SW 1271 (cell line): Measurements from ENCODE around the gene RCOR3.

ENCODE experiments used
- DNase-seq, 2 experiments: peaks; one replicate each; lab custom pipeline; 2025; lab: John Stamatoyannopoulos, UW

RCOR3 gene

DNA sequence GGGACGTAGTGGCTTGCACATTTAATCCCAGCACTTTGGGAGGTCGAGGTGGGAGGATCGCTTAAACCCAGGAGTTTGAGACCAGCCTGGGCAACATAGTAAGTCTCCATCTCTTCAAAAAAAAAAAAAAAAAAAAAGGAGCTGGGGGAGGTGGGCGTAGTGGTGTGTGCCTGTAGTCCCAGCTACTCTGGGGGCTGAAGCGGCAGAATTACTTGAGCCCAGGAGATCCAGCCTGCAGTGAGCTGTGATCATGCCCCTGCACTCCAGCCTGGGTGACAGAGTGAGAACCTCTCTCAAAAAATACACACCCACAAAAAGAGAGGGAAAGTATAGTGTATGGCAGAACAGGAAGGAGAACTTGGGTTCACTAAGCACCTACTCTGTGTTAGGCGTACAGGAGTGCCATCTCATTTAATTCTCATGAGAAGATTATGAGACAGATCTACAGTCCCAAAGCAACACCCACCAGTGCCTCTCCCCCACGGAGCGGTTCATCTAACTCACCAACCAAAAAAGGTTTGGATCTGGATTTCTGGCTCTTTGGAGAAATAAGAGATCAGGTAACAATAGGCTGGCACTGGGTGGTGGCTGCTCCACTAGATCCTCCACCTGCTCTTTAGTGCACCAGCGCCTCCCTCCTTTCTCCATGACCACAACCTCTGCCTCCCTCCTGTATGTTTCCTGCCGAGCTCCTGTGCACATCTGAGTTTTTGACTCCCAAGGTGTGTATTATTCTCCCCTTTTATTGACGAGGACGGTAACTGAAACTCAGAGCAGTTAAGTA, 66.0 kb downstream of the RCOR3 start:
- no peak for DNase-seq

GRCh38 chr1:211326140-211326527, 67.0 kb downstream of the RCOR3 start:
- no peak for DNase-seq

DNA sequence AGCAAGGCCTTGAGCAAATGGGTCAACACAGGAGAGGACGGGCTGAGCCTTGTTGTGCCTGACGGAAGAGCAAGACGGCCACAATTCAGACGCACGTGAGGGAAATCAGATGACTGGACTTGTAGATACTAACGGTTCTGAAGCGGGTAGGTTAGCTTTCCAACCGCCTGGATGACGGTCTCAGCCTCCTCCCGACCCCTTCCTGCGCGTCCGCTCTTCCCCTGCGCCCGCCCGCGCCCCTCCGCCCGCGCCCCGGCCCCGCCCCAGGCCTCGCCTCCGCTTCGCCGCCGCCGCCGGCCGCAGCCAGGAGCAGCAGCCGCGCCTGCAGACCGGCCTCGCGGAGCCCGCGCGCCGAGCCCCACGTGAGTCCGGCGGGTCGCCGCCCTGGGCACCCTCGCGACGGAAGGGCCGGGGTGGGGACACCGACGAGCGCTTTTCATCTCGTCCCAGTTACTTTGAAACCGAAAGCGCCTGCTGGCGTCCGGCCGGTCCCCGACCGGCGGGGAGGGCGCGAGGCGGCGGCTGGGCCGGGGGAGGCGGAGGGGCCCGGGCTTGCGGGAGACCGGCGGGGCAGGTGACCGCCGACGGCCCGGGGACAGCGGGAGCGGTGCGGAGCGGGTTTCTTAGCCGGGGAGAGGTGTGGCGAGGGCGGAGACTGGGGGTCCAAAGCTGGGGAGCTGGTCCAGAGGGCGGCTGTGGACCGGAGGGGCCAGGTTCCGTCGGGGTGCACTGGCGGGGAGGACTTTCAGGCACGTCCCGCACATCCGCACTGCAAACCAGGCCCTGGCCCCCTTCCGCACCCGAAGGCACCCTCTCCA, 67.6 kb downstream of the RCOR3 start, which contains the start of gene TRAF5:
TSS of gene TRAF5 (plus strand) at position 306 of the 818 bp plus-strand sequence. CDS start 26,407 bp downstream, outside the sequence.
- DNase-seq, result no peak

GRCh38 chr1:211327346-211327921, 68.3 kb downstream of the RCOR3 start:
- DNase-seq, result no peak

DNA sequence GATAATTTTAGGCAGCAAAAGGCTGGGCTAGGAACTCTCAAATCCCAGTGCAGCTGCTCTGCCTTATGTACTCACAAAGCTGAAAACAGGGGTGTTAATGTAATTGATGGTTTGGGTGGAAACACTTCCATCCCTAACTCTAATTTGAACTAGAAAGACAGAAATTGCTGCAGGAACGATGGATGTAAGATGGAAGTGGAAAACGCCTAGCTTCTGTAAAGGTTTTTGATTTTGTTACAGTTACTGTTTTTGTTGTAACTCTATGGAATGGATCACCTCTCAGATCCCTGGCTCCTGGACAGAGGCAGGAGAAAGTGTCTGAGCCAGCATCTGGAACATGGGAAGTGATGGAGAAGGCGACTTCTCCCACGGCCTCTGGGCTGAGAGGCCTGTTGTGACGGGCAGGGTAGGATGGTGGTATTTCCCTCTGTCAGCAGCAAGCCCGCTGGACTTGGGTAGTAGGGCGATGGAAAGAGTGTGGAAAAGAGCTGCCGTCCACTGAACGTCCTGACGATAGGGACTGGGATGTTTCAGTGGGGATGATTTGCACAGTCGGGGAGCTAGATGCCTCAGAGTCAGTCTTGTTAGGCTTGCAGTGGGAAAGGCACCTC, 69.0 kb downstream of the RCOR3 start:
- no peak for DNase-seq

GRCh38 chr1:211328866-211329475, 69.8 kb downstream of the RCOR3 start:
- DNase-seq, result no peak

DNA sequence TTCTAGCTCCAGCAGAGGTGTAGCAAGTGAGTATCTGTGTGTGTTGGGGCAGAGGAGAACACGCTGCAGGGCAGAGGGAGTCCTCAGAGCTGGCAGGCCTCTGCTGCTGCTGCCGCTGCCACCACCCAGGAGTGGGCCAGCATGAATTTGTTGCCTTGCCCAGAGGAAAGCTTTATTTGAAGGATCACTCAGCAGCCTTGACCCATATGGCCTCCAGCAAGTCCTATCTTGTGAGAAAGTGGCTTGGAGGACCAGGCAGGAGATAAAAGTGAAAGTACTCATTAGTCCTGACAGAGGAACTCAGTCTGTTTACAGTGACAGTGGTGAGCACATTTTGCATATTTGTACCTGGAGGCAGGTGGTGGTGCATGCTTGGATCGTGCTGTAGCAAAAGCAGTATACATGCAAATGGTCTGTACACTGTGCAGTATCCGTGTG, 70.6 kb downstream of the RCOR3 start:
- no peak for DNase-seq

DNA sequence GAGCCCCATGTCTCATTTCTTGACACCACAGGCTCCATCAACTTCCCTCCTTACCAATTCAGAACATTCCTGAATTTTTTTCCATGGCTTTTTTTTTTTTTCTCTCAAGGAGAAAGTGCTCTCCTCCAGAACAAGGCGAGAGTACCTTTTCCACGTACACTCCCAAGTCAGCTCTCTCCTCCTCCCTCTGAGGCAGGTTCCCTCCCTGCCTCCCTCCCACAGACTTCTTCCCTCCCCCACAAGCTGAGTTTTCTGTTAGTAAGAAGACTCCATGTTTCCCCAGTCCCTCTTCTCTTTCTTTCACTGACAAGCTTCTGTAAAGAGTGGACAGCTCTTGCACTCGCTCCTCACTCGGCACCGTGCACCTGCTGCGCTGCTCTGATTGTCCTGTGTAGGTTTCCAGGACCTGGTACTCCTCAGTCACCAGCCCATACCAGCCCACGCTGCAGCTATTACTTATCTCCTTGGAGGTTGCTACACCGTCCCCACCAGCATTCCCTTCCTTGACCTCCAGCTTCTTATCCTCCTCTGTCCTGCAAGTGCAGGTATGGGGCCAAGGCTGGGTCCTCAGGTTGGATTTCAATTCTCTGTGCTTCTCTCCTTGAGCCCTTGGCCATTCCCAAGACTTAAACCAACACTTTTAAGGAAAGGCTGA, 71.2 kb downstream of the RCOR3 start:
- no peak for DNase-seq

GRCh38 chr1:211331011-211331709, 72.0 kb downstream of the RCOR3 start:
- no peak for DNase-seq

DNA sequence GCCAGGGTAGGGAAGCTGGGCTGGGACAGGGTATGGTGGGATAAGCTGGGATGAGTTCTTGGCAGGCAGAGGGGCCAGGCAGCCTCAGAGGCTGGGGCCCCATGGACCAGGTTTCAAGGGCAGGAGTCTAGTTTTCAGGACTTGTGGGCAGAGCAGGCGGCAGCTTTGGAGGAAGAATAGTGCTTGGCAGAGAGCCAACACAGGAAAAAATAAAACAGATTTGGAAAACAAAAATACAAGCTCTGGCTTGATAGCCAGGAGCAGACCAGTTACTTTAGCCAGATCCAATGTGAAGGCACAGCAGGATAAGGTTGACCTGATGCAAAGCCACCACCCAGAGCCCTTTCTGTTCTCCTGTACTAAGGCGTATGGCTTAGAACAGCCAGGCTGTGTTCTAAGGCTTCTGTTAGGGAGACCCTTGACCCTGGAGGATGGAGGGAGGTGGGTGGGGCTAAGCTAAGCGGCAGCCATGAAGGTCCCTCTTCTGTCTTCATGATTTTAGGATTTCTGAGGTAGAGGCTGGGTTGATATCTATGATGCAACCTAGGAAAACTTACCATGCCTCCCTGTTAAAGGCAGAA, 73.0 kb downstream of the RCOR3 start:
- no peak for DNase-seq

GRCh38 chr1:211332830-211333229, 73.7 kb downstream of the RCOR3 start:
- DNase-seq, result no peak

- DNase-seq, result no peak
Observed at GRCh38 chr1:211333906-211334305, 74.7 kb downstream of the RCOR3 start.

GRCh38 chr1:211334986-211335385, 75.8 kb downstream of the RCOR3 start:
- DNase-seq, result no peak

- DNase-seq, result no peak
Observed at GRCh38 chr1:211335522-211336157, 76.5 kb downstream of the RCOR3 start.

GRCh38 chr1:211336161-211336560, 77.0 kb downstream of the RCOR3 start:
- DNase-seq, result no peak

DNA sequence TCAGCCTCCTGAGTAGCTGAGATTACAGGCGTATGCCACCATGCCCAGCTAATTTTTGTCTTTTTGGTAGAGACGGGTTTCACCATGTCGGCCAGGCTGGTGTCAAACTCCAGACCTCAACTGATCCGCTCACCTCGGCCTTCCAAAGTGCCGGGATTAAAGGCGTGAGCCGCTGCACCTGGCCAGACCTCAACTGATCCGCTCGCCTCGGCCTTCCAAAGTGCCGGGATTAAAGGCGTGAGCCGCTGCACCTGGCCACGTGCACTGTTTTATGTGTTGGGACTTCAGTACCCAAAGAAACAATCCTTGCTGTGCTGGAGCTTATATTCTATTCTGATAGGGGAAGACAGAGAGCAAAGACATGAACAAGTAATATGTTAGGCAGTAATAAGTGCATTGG, 77.6 kb downstream of the RCOR3 start:
- no peak for DNase-seq

- no peak for DNase-seq
Observed at GRCh38 chr1:211337430-211338223, 78.5 kb downstream of the RCOR3 start.

- no peak for DNase-seq
Observed at GRCh38 chr1:211338224-211338620, 79.1 kb downstream of the RCOR3 start.

GRCh38 chr1:211339631-211340041, 80.5 kb downstream of the RCOR3 start:
- no peak for DNase-seq
